Limb (tissue), 2 donors: Measurements from ENCODE around the gene RAB40C.

Experiments used
- DNase-seq, 2 donors: peaks; one replicate each; pipeline ENCODE4 v3.0.0-alpha.2; 2016; ENCODE audit errors: extremely low spot score in 2 of 2

Gene RAB40C

GRCh38 chr16:644556-644955, 54.7 kb downstream of the RAB40C start:
- DNase-seq: no peak

GRCh38 chr16:645852-646678, 56.2 kb downstream of the RAB40C start:
- DNase-seq: no peak

GRCh38 chr16:646679-647172, 56.9 kb downstream of the RAB40C start:
- no peak for DNase-seq

- no peak for DNase-seq
Measured at GRCh38 chr16:647173-647902, 57.5 kb downstream of the RAB40C start.

GRCh38 chr16:648071-648780, 58.4 kb downstream of the RAB40C start:
- no peak for DNase-seq

- peak; percentile 93 to 94 for DNase-seq
Measured at GRCh38 chr16:648781-649589, 59.1 kb downstream of the RAB40C start, which contains the start of gene WDR90. Gene WDR90 (plus strand): TSS chr16:649365. CDS start chr16:649417, 52 bp downstream.

- DNase-seq: no peak
Measured at GRCh38 chr16:649631-650030, 59.8 kb downstream of the RAB40C start.

- DNase-seq: no peak
Measured at GRCh38 chr16:651844-652243, 62.0 kb downstream of the RAB40C start.

GRCh38 chr16:652454-653305, 62.8 kb downstream of the RAB40C start:
- DNase-seq: no peak

GRCh38 chr16:654034-654433, 64.2 kb downstream of the RAB40C start:
- no peak for DNase-seq

GRCh38 chr16:657487-657886, 67.6 kb downstream of the RAB40C start:
- DNase-seq: no peak

- no peak for DNase-seq
Measured at GRCh38 chr16:658679-659571, 69.1 kb downstream of the RAB40C start.

GRCh38 chr16:659618-660017, 69.8 kb downstream of the RAB40C start:
- DNase-seq: no peak

- no peak for DNase-seq
Measured at GRCh38 chr16:660132-660458, 70.2 kb downstream of the RAB40C start.

- DNase-seq: peak; percentile 48 to 87
Measured at GRCh38 chr16:660459-661183, 70.8 kb downstream of the RAB40C start.

GRCh38 chr16:661184-661821, 71.4 kb downstream of the RAB40C start:
- DNase-seq: no peak

GRCh38 chr16:662095-662494, 72.2 kb downstream of the RAB40C start:
- no peak for DNase-seq

- DNase-seq: no peak
Measured at GRCh38 chr16:662597-662996, 72.7 kb downstream of the RAB40C start.
